AG09309 (cell line): ENCODE results near the gene ZNF692.

ENCODE experiments used
- DNase-seq: peaks from one replicate; pipeline ENCODE4 v3.0.0-alpha.2; 2010; ENCODE audit warnings: low read depth
- H3K4me3 ChIP-seq: 2 replicates; pipeline ENCODE4 v1.5.1; 2011; ENCODE audit warnings: mild to moderate bottlenecking, low read depth, low read length, moderate library complexity; ENCODE audit not compliant: control insufficient read depth
- TF ChIP-seq, protein P1 (sequence below): IDR thresholded peaks from 2 replicates; pipeline ENCODE4 v1.5.1; 2011; ENCODE audit warnings: mild to moderate bottlenecking, low read depth, low read length, inconsistent platforms; ENCODE audit not compliant: insufficient read depth, control insufficient read depth; ENCODE audit errors: missing control alignments

The ZNF692 gene

GRCh38 chr1:248855580-248855979 lies 3.3 kb downstream of the ZNF692 start:
- TF ChIP-seq, protein P1, sequence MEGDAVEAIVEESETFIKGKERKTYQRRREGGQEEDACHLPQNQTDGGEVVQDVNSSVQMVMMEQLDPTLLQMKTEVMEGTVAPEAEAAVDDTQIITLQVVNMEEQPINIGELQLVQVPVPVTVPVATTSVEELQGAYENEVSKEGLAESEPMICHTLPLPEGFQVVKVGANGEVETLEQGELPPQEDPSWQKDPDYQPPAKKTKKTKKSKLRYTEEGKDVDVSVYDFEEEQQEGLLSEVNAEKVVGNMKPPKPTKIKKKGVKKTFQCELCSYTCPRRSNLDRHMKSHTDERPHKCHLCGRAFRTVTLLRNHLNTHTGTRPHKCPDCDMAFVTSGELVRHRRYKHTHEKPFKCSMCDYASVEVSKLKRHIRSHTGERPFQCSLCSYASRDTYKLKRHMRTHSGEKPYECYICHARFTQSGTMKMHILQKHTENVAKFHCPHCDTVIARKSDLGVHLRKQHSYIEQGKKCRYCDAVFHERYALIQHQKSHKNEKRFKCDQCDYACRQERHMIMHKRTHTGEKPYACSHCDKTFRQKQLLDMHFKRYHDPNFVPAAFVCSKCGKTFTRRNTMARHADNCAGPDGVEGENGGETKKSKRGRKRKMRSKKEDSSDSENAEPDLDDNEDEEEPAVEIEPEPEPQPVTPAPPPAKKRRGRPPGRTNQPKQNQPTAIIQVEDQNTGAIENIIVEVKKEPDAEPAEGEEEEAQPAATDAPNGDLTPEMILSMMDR, result no peak
- H3K4me3 ChIP-seq, result no peak overlapping the region
- no peak for DNase-seq

DNA sequence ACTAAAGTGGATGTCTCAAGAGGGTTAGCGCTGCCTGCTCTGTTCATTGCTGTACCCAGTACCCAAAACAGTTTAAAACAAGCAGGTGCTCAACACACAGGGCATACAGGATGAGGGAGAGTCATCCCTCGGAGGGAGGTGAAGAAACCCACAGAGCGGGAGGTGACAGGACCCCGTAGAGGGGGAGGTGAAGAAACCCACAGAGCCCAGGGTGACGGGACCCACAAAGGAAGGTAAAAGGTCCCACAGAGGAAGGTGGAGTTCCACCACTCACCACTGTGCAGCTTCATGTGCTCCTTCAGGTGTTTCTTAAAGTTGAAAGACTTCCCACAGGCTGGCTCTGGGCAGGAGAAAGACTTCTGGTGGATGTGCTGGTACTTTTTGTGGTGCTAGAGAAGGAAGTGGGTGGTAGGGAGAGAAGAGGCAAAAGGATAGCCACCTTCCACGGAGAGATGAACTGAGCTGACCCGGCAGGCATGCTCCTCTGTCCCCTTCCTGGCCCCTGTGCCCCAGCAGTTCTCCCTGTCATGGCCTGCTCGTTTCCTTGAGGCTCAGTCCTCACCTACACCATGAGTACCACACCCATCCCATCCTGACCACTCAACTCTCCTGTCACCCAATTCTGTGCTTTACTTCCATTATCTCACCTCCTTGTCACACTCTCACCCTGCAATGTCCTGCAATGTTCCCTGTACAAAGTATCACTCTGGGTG lies 5.1 kb downstream of the ZNF692 start:
- TF ChIP-seq, protein P1, result no peak
- no peak for DNase-seq
- no peak overlapping the region for H3K4me3 ChIP-seq

- DNase-seq, result no peak
- H3K4me3 ChIP-seq, result no peak overlapping the region
- TF ChIP-seq, protein P1, result no peak
These were observed 6.1 kb downstream of the ZNF692 start for GRCh38 chr1:248852481-248853405.

DNA sequence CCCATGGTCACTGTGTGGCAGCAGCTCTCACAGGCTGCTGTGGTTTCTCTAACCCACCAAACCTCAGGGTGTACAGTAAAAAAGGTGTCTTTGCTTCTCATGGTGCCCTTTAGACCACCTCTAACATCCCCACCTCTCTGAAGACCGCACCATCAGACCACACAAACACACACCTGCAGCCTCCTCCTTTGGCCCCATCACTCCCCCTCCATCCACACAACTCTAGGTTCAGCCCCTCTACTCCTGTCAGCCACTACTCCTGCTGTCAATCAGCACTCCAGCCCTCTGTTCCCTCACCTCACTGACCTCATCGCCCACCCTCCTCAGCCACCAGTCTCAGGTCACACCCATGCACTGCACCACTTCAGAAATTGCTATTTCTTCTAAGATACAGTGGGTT lies 7.5 kb downstream of the ZNF692 start:
- TF ChIP-seq, protein P1, result no peak
- no peak overlapping the region for H3K4me3 ChIP-seq
- DNase-seq, result no peak

DNA sequence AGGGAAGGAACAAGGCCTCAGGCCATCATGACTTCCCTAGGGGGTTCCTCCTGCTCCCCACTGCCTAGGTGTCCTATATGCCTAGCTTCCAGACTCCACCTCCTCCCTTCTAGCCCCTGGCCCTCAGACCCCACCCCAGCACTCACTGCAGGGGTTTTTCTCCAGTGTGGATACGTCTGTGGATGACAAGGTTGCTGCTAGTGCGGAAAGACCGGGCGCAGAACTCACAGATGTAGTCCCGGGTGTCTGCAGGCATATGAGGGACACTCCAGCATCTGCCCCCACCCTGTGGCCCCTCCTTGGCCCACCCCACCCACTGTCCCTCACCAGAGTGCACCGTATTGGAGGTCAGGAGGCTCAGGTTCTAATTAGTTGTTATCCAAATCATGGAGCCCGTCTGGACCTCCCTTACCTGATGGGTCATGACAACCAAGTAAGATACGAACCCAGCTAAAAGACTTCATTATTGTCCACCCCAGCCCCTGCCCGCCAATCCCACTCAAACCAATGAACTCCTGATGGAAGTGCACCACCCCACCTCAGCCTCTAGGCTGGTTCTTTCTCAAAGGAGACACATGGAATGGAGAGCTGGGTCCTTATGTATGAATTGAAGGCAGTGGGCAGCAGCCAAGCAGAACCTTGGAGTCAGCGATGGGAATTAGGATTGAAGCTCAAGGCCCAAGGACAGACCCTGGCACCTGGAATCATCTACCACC lies 8.2 kb downstream of the ZNF692 start:
- DNase-seq, result no peak
- no peak overlapping the region for H3K4me3 ChIP-seq
- TF ChIP-seq, protein P1, result no peak

DNA sequence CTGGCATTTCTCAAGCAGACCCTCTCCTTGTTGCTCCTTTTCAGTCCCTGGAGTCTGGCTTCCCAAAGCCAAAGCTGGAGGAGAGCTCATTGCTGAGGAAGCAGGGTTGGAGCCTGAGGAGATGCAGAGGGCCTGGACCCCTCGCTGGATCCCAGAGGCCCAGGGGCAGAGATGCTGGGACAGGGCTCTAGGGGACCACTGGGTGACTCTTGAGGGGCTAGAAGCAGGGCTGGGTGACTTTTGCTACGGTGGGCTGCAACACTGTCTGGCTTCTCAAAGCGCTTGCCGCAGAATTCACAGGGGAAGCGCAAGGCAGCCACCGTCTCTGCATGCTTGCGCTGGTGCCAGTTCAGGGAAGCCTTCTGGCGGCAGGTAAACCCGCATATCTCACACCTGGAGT lies 8.8 kb downstream of the ZNF692 start:
- TF ChIP-seq, protein P1, result no peak
- no peak overlapping the region for H3K4me3 ChIP-seq
- no peak for DNase-seq
